Measurements from ENCODE around the gene POU3F1.

Gene POU3F1

GRCh38 chr1:38073534-38074301 is 27.1 kb upstream of the POU3F1 start:
- no peaks in the 10 kb centered on the region for H3K9me3 ChIP-seq (replicated peaks; ENCODE audit: low read length)
- H3K4me2 ChIP-seq (ENCODE audit: low read length) = no peak overlapping the region
- no peak overlapping the region for H3K4me3 ChIP-seq (ENCODE audit: low read length)
- H3K4me1 ChIP-seq (ENCODE audit: control insufficient read depth, insufficient read depth, low read length) = no peaks in the 10 kb centered on the region
- peaks cover 50% of the 10 kb centered on the region for H3K27me3 ChIP-seq (ENCODE audit: control insufficient read depth, insufficient read depth, low read length)
- no peak overlapping the region for H3K9ac ChIP-seq (ENCODE audit: low read depth, low read length)
- no peaks in the 10 kb centered on the region for H3K36me3 ChIP-seq (ENCODE audit: insufficient read depth, low read length)

- H3K4me1 ChIP-seq (ENCODE audit: control insufficient read depth, insufficient read depth, low read length) = no peaks in the 10 kb centered on the region
- H3K4me3 ChIP-seq (ENCODE audit: low read length) = no peak overlapping the region
- no peaks in the 10 kb centered on the region for H3K36me3 ChIP-seq (ENCODE audit: insufficient read depth, low read length)
- no peaks in the 10 kb centered on the region for H3K9me3 ChIP-seq (replicated peaks; ENCODE audit: low read length)
- no peak overlapping the region for H3K4me2 ChIP-seq (ENCODE audit: low read length)
- H3K9ac ChIP-seq (ENCODE audit: low read depth, low read length) = no peak overlapping the region
- H3K27me3 ChIP-seq (ENCODE audit: control insufficient read depth, insufficient read depth, low read length) = peaks cover 59% of the 10 kb centered on the region
Observed at GRCh38 chr1:38072858-38073257, 26.3 kb upstream of the POU3F1 start.

GRCh38 chr1:38071312-38072256 is 25.0 kb upstream of the POU3F1 start:
- Histone ChIP-seq H3K27me3 (ENCODE audit: control insufficient read depth, insufficient read depth, low read length) (peaks cover 68% of the 10 kb centered on the region), H3K9me3 (replicated peaks; ENCODE audit: low read length) (no peaks in the 10 kb centered on the region), H3K9ac (ENCODE audit: low read depth, low read length) (no peak overlapping the region), H3K4me3 (ENCODE audit: low read length) (no peak overlapping the region), H3K4me1 (ENCODE audit: control insufficient read depth, insufficient read depth, low read length) (no peaks in the 10 kb centered on the region), H3K36me3 (ENCODE audit: insufficient read depth, low read length) (no peaks in the 10 kb centered on the region), H3K4me2 (ENCODE audit: low read length) (no peak overlapping the region)

GRCh38 chr1:38068980-38069340 is 22.4 kb upstream of the POU3F1 start:
- Histone ChIP-seq H3K4me1 (ENCODE audit: control insufficient read depth, insufficient read depth, low read length) (peaks cover 8% of the 10 kb centered on the region), H3K9ac (ENCODE audit: low read depth, low read length) (no peak overlapping the region), H3K9me3 (replicated peaks; ENCODE audit: low read length) (no peaks in the 10 kb centered on the region), H3K36me3 (ENCODE audit: insufficient read depth, low read length) (no peaks in the 10 kb centered on the region), H3K27me3 (ENCODE audit: control insufficient read depth, insufficient read depth, low read length) (peaks cover 57% of the 10 kb centered on the region), H3K4me3 (ENCODE audit: low read length) (no peak overlapping the region), H3K4me2 (ENCODE audit: low read length) (no peak overlapping the region)

- Histone ChIP-seq H3K4me3 (ENCODE audit: low read length) (no peak overlapping the region), H3K4me1 (ENCODE audit: control insufficient read depth, insufficient read depth, low read length) (peaks cover 8% of the 10 kb centered on the region), H3K36me3 (ENCODE audit: insufficient read depth, low read length) (no peaks in the 10 kb centered on the region), H3K27me3 (ENCODE audit: control insufficient read depth, insufficient read depth, low read length) (peaks cover 52% of the 10 kb centered on the region), H3K9me3 (replicated peaks; ENCODE audit: low read length) (no peaks in the 10 kb centered on the region), H3K4me2 (ENCODE audit: low read length) (no peak overlapping the region), H3K9ac (ENCODE audit: low read depth, low read length) (no peak overlapping the region)
Observed at GRCh38 chr1:38068220-38068979, 21.8 kb upstream of the POU3F1 start.

GRCh38 chr1:38064197-38064903 is 17.8 kb upstream of the POU3F1 start:
- no peak overlapping the region for H3K4me2 ChIP-seq (ENCODE audit: low read length)
- H3K27me3 ChIP-seq (ENCODE audit: control insufficient read depth, insufficient read depth, low read length) = peaks cover 31% of the 10 kb centered on the region
- no peak overlapping the region for H3K4me3 ChIP-seq (ENCODE audit: low read length)
- no peaks in the 10 kb centered on the region for H3K9me3 ChIP-seq (replicated peaks; ENCODE audit: low read length)
- no peaks in the 10 kb centered on the region for H3K36me3 ChIP-seq (ENCODE audit: insufficient read depth, low read length)
- no peak overlapping the region for H3K9ac ChIP-seq (ENCODE audit: low read depth, low read length)
- H3K4me1 ChIP-seq (ENCODE audit: control insufficient read depth, insufficient read depth, low read length) = peaks cover 8% of the 10 kb centered on the region

- no peaks in the 10 kb centered on the region for H3K36me3 ChIP-seq (ENCODE audit: insufficient read depth, low read length)
- no peaks in the 10 kb centered on the region for H3K9me3 ChIP-seq (replicated peaks; ENCODE audit: low read length)
- H3K9ac ChIP-seq (ENCODE audit: low read depth, low read length) = no peak overlapping the region
- no peak overlapping the region for H3K4me3 ChIP-seq (ENCODE audit: low read length)
- H3K4me1 ChIP-seq (ENCODE audit: control insufficient read depth, insufficient read depth, low read length) = peaks cover 8% of the 10 kb centered on the region
- no peak overlapping the region for H3K4me2 ChIP-seq (ENCODE audit: low read length)
- peaks cover 28% of the 10 kb centered on the region for H3K27me3 ChIP-seq (ENCODE audit: control insufficient read depth, insufficient read depth, low read length)
Observed at GRCh38 chr1:38063616-38064015, 17.0 kb upstream of the POU3F1 start.

GRCh38 chr1:38062361-38063288 is 16.0 kb upstream of the POU3F1 start:
- H3K27me3 ChIP-seq (ENCODE audit: control insufficient read depth, insufficient read depth, low read length) = peaks cover 19% of the 10 kb centered on the region
- no peaks in the 10 kb centered on the region for H3K9me3 ChIP-seq (replicated peaks; ENCODE audit: low read length)
- peaks cover 8% of the 10 kb centered on the region for H3K4me1 ChIP-seq (ENCODE audit: control insufficient read depth, insufficient read depth, low read length)
- H3K4me3 ChIP-seq (ENCODE audit: low read length) = no peak overlapping the region
- no peak overlapping the region for H3K4me2 ChIP-seq (ENCODE audit: low read length)
- no peak overlapping the region for H3K9ac ChIP-seq (ENCODE audit: low read depth, low read length)
- H3K36me3 ChIP-seq (ENCODE audit: insufficient read depth, low read length) = no peaks in the 10 kb centered on the region

GRCh38 chr1:38061883-38062328 is 15.3 kb upstream of the POU3F1 start:
- H3K4me2 ChIP-seq (ENCODE audit: low read length) = no peak overlapping the region
- peaks cover 12% of the 10 kb centered on the region for H3K27me3 ChIP-seq (ENCODE audit: control insufficient read depth, insufficient read depth, low read length)
- H3K4me3 ChIP-seq (ENCODE audit: low read length) = no peak overlapping the region
- H3K4me1 ChIP-seq (ENCODE audit: control insufficient read depth, insufficient read depth, low read length) = peaks cover 8% of the 10 kb centered on the region
- no peaks in the 10 kb centered on the region for H3K9me3 ChIP-seq (replicated peaks; ENCODE audit: low read length)
- no peaks in the 10 kb centered on the region for H3K36me3 ChIP-seq (ENCODE audit: insufficient read depth, low read length)
- H3K9ac ChIP-seq (ENCODE audit: low read depth, low read length) = no peak overlapping the region

- H3K4me2 ChIP-seq (ENCODE audit: low read length) = no peak overlapping the region
- H3K4me1 ChIP-seq (ENCODE audit: control insufficient read depth, insufficient read depth, low read length) = peaks cover 8% of the 10 kb centered on the region
- peaks cover 12% of the 10 kb centered on the region for H3K27me3 ChIP-seq (ENCODE audit: control insufficient read depth, insufficient read depth, low read length)
- no peak overlapping the region for H3K4me3 ChIP-seq (ENCODE audit: low read length)
- H3K9me3 ChIP-seq (replicated peaks; ENCODE audit: low read length) = no peaks in the 10 kb centered on the region
- no peak overlapping the region for H3K9ac ChIP-seq (ENCODE audit: low read depth, low read length)
- no peaks in the 10 kb centered on the region for H3K36me3 ChIP-seq (ENCODE audit: insufficient read depth, low read length)
Observed at GRCh38 chr1:38061290-38061689, 14.7 kb upstream of the POU3F1 start.

All from skeletal muscle satellite cell (primary cell).